NAMALWA (cell line): ENCODE measurements around the gene SZT2.
"Not testable (repeated sequence)": the region's sequence is repeated elsewhere in the genome, so short reads cannot be mapped to it uniquely, and the experiment has no call there.

Source experiments
- DNase-seq: peaks from one replicate; pipeline ENCODE4 v3.0.0-alpha.2; 2015; ENCODE audit warnings: low spot score

The SZT2 gene

GRCh38 chr1:43492826-43493225 is 103.1 kb downstream of the SZT2 start:
- DNase-seq: no peak

DNA sequence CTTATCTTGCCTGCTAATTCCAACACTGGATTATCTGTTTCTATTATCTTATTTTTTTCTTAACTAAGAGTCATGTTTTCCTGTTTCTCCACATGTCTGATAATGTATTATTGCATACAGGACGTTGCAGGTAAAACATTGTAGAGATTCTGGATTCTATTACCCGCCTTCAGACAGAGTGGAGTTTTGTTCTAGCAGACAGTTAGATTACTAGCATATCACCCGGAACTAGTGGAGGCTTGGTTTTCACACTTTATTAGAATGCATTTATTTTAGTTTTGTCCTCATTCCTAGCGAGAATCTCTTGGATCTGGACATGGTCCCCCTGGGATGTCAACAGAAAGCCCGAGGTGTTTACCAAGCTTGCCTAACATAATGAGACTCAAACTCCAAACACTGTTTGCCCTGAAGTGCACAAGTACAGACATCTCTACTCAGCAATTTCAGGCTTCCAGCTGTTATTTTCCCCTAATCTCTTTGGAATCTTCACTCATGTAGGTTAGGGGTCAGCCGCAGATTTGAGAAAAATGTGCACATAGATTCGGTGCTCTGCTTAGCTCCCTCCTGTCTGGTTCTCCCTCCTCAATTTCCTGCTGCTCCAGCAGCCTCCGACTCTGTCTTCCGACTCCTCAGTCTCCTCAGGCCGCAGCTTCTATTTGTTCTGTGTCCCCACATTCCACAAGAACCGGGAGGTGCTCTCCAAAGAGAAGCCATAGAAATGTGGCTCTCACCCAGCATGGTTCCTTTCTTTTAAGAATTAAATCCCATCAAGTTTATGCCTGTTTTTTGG is 104.2 kb downstream of the SZT2 start:
- no peak for DNase-seq

DNA sequence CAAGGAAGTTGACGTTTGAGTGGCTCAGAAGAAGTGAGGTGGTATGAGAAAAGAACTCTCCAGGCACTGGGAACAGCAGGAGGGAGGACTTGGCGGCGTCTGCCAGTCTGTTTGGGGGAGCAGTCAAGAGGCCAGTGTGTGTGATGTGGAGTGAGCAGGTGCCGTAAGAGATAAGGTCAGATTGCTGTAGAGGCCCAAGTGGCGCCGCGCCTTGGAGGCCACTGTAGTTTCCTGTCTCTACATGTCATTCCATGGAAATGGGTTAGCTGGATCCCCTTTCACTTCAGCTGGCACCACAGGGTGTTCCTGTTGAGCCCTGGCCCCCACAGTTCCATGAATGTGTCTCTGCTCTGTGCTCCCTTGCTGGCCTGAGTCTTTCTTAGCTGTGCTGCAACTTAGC is 105.5 kb downstream of the SZT2 start:
- no peak for DNase-seq

DNA sequence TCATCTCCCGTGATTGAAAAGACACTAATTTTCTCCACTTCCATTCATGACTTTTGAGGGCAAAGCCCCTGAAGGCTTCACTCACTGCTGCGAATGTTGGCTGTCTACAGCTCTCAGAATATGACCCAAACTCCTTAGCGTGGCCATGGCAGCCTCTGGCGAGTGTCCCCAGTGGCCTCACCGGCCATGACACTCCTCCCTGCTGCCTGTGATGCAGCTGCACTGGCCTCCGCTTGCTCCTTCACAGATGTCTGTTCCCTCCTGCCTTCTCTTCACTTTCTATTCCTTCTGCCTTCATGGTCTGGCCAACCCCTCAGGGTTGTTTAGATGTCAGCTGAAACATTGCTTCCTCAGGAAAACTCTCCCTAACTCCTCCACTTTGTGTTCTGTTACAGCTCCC is 110.2 kb downstream of the SZT2 start:
- DNase-seq: no peak

DNA sequence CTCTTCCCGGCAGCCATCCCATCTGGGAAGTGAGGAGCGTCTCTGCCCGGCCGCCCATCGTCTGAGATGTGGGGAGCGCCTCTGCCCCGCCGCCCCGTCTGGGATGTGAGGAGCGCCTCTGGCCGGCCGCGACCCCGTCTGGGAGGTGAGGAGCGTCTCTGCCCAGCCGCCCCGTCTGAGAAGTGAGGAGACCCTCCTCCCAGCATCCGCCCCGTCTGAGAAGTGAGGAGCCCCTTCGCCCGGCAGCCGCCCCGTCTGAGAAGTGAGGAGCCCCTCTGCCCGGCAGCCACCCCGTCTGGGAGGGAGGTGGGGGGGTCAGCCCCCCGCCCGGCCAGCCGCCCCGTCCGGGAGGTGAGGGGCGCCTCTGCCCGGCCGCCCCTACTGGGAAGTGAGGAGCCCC is 112.1 kb downstream of the SZT2 start:
- not testable (repeated sequence) for DNase-seq

DNA sequence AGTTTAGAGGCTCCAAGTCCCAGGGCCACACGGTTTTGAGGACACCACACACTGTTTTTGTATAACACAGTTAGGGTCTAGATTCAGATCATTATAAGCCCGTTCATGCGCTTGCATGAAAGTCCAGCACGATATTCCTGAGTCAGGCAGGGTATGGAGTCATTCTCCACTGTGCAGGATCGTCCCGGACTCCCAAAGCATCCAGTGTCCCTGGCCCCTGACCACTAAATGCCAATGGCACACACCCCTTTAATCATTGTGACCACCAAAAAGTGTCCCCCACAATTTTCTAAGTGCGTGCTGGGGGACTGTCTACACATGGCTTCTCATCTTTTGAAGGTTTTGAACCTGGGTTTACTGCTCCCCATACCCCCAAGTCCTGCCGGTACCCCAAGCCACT is 113.8 kb downstream of the SZT2 start:
- no peak for DNase-seq
